ENCODE data around the gene RAB3B. TPM values are rescaled to one million over a fixed set of nuclear protein-coding genes. Genes with fewer than 3 reads are reported as not detected.

Gene RAB3B
- total and polyA plus RNA-seq, 9 of the 15 experiments (the other 6 are each of a cell fraction or from before 2014, with no cell fraction given), result 0.07 to 0.47 (median 0.27) TPM

DNA sequence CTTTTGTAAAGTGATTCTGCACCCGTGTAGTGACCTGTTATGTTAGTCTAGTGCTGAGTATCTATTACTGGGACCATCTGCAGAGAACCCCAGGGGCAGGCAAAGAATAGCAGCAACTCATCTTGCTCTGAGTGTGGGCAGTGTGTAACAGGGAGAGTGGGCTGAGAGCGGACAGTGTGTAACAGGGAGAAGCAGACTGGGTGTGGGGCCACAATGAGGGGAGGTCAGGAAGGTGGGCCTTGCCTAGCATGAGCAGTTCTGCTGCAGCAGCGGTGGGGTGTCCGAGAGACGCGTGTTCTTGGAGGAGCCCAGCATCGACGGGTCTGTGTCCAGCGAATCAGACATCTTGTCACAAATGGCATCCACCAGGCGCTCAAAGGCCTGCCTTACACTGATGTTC lies 70.8 kb downstream of the RAB3B start:
- WGBS (ENCODE audit: insufficient coverage, low coverage, missing lambda C conversion rate), result 5% methylated on average over 10 of the region's 10 CpGs
- TF ChIP-seq ARHGAP35 (IDR thresholded peaks at IDR 0.05; ENCODE audit: partially characterized antibody) (no peak), ZNF764 (CRISPR knock-in tag; IDR thresholded peaks at IDR 0.05; ENCODE audit: low read depth) (no peak), TEAD2 (tag; IDR thresholded peaks at IDR 0.05) (no peak), ARID2 (IDR thresholded peaks at IDR 0.05) (no peak)
- TF ChIP-seq, protein P1, sequence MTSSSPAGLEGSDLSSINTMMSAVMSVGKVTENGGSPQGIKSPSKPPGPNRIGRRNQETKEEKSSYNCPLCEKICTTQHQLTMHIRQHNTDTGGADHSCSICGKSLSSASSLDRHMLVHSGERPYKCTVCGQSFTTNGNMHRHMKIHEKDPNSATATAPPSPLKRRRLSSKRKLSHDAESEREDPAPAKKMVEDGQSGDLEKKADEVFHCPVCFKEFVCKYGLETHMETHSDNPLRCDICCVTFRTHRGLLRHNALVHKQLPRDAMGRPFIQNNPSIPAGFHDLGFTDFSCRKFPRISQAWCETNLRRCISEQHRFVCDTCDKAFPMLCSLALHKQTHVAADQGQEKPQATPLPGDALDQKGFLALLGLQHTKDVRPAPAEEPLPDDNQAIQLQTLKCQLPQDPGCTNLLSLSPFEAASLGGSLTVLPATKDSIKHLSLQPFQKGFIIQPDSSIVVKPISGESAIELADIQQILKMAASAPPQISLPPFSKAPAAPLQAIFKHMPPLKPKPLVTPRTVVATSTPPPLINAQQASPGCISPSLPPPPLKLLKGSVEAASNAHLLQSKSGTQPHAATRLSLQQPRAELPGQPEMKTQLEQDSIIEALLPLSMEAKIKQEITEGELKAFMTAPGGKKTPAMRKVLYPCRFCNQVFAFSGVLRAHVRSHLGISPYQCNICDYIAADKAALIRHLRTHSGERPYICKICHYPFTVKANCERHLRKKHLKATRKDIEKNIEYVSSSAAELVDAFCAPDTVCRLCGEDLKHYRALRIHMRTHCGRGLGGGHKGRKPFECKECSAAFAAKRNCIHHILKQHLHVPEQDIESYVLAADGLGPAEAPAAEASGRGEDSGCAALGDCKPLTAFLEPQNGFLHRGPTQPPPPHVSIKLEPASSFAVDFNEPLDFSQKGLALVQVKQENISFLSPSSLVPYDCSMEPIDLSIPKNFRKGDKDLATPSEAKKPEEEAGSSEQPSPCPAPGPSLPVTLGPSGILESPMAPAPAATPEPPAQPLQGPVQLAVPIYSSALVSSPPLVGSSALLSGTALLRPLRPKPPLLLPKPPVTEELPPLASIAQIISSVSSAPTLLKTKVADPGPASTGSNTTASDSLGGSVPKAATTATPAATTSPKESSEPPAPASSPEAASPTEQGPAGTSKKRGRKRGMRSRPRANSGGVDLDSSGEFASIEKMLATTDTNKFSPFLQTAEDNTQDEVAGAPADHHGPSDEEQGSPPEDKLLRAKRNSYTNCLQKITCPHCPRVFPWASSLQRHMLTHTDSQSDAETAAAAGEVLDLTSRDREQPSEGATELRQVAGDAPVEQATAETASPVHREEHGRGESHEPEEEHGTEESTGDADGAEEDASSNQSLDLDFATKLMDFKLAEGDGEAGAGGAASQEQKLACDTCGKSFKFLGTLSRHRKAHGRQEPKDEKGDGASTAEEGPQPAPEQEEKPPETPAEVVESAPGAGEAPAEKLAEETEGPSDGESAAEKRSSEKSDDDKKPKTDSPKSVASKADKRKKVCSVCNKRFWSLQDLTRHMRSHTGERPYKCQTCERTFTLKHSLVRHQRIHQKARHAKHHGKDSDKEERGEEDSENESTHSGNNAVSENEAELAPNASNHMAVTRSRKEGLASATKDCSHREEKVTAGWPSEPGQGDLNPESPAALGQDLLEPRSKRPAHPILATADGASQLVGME (CRISPR knock-in tag; IDR thresholded peaks at IDR 0.05), result no peak
- TF ChIP-seq, protein P2, sequence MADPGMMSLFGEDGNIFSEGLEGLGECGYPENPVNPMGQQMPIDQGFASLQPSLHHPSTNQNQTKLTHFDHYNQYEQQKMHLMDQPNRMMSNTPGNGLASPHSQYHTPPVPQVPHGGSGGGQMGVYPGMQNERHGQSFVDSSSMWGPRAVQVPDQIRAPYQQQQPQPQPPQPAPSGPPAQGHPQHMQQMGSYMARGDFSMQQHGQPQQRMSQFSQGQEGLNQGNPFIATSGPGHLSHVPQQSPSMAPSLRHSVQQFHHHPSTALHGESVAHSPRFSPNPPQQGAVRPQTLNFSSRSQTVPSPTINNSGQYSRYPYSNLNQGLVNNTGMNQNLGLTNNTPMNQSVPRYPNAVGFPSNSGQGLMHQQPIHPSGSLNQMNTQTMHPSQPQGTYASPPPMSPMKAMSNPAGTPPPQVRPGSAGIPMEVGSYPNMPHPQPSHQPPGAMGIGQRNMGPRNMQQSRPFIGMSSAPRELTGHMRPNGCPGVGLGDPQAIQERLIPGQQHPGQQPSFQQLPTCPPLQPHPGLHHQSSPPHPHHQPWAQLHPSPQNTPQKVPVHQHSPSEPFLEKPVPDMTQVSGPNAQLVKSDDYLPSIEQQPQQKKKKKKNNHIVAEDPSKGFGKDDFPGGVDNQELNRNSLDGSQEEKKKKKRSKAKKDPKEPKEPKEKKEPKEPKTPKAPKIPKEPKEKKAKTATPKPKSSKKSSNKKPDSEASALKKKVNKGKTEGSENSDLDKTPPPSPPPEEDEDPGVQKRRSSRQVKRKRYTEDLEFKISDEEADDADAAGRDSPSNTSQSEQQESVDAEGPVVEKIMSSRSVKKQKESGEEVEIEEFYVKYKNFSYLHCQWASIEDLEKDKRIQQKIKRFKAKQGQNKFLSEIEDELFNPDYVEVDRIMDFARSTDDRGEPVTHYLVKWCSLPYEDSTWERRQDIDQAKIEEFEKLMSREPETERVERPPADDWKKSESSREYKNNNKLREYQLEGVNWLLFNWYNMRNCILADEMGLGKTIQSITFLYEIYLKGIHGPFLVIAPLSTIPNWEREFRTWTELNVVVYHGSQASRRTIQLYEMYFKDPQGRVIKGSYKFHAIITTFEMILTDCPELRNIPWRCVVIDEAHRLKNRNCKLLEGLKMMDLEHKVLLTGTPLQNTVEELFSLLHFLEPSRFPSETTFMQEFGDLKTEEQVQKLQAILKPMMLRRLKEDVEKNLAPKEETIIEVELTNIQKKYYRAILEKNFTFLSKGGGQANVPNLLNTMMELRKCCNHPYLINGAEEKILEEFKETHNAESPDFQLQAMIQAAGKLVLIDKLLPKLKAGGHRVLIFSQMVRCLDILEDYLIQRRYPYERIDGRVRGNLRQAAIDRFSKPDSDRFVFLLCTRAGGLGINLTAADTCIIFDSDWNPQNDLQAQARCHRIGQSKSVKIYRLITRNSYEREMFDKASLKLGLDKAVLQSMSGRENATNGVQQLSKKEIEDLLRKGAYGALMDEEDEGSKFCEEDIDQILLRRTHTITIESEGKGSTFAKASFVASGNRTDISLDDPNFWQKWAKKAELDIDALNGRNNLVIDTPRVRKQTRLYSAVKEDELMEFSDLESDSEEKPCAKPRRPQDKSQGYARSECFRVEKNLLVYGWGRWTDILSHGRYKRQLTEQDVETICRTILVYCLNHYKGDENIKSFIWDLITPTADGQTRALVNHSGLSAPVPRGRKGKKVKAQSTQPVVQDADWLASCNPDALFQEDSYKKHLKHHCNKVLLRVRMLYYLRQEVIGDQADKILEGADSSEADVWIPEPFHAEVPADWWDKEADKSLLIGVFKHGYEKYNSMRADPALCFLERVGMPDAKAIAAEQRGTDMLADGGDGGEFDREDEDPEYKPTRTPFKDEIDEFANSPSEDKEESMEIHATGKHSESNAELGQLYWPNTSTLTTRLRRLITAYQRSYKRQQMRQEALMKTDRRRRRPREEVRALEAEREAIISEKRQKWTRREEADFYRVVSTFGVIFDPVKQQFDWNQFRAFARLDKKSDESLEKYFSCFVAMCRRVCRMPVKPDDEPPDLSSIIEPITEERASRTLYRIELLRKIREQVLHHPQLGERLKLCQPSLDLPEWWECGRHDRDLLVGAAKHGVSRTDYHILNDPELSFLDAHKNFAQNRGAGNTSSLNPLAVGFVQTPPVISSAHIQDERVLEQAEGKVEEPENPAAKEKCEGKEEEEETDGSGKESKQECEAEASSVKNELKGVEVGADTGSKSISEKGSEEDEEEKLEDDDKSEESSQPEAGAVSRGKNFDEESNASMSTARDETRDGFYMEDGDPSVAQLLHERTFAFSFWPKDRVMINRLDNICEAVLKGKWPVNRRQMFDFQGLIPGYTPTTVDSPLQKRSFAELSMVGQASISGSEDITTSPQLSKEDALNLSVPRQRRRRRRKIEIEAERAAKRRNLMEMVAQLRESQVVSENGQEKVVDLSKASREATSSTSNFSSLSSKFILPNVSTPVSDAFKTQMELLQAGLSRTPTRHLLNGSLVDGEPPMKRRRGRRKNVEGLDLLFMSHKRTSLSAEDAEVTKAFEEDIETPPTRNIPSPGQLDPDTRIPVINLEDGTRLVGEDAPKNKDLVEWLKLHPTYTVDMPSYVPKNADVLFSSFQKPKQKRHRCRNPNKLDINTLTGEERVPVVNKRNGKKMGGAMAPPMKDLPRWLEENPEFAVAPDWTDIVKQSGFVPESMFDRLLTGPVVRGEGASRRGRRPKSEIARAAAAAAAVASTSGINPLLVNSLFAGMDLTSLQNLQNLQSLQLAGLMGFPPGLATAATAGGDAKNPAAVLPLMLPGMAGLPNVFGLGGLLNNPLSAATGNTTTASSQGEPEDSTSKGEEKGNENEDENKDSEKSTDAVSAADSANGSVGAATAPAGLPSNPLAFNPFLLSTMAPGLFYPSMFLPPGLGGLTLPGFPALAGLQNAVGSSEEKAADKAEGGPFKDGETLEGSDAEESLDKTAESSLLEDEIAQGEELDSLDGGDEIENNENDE (IDR thresholded peaks at IDR 0.05; ENCODE audit: low read depth, low read length), result no peak

More for the DNA sequence above, 70.8 kb downstream of the RAB3B start:
- Histone ChIP-seq H3K79me2 (ENCODE audit: control insufficient read depth, insufficient read depth, low read length) (no peaks in the 10 kb centered on the region), H4K20me1 (replicated peaks; ENCODE audit: control insufficient read depth, insufficient read depth, low read length) (0 out of 2 replicates have a peak, but pooled peaks cover 5% of the 10 kb centered on the region), H3K36me3 (ENCODE audit: control insufficient read depth, insufficient read depth, low read length) (no peaks in the 10 kb centered on the region), H3K27me3 (ENCODE audit: control insufficient read depth in 2 of 2, insufficient read depth in 2 of 2, low read length in 2 of 2) (peaks cover 49 to 65% of the 10 kb centered on the region in 2 experiments), H3K9me3 (replicated peaks; ENCODE audit: control insufficient read depth, insufficient read depth, low read depth, low read length) (no peaks in the 10 kb centered on the region), H3K9me1 (ENCODE audit: control insufficient read depth, insufficient read depth, low read length) (no peaks in the 10 kb centered on the region), H3K4me2 (ENCODE audit: insufficient read depth, low read length) (no peak overlapping the region), H3K27ac (ENCODE audit: extremely low read depth, low read depth, low read length) (no peak overlapping the region), H2AFZ (ENCODE audit: low read depth, low read length) (no peak overlapping the region), H3K4me1 (replicated peaks in 1 of 2; ENCODE audit: control insufficient read depth in 2 of 2, insufficient read depth in 2 of 2, low read length in 2 of 2) (no peaks in the 10 kb centered on the region), H3K9ac (ENCODE audit: insufficient read depth in 1 of 2, low read depth in 2 of 2, low read length in 2 of 2) (0 out of 4 replicates have a peak overlapping the region, but pooled peaks of 1 of the 2 experiments have one; percentile 19), H3K4me3 (no peak overlapping the region)
- no TSS peak for BruUV-seq (replicated peaks)
- ChIA-PET CTCF (ENCODE audit: low intra/inter-chr PET ratio) (no interaction called here), POLR2A (no interaction called here)
- in situ Hi-C loops (cut with MboI) (no loop called here), intact Hi-C loops (cut with micrococcal nuclease) (no loop called here)
- ATAC-seq (peak; percentile 27), FAIRE-seq (no peak), DNase-seq (ENCODE audit: extremely low read depth in 1 of 4, low spot score in 3 of 4) (no peak)
